OCI-LY7 (cell line): ENCODE measurements around the gene OR6N2. TPM values are rescaled to one million over a fixed set of nuclear protein-coding genes. Genes with fewer than 3 reads are reported as not detected.

Experiments used
- BruUV-seq: library from RNA; stranded (reverse); fragments of 400-500 nt; replicated peaks from 2 replicates; lab custom pipeline; 2021; lab: Mats Ljungman, UMichigan
- CTCF ChIA-PET: fragments of 300-600 bp; sonication (Branson Sonifier 250); formaldehyde crosslinking; loops from one replicate; lab custom pipeline; 2022; ENCODE audit warnings: antibody characterized with exemption; ENCODE audit not compliant: unreplicated experiment; lab: Charles Lee
- POLR2A ChIA-PET: fragments of 300-600 bp; sonication (Branson Sonifier 250); formaldehyde crosslinking; loops from one replicate; lab custom pipeline; 2022; ENCODE audit warnings: antibody characterized with exemption; lab: Charles Lee
- DNase-seq: peaks from one replicate; pipeline ENCODE4 v3.0.0-alpha.2; 2015; ENCODE audit warnings: low spot score
- H2AFZ ChIP-seq: fragments of 200-600 bp; sonication (generic), shearing (Covaris generic); 2 replicates; pipeline ENCODE4 v1.6.1; 2014; ENCODE audit warnings: mild to moderate bottlenecking, antibody characterized with exemption, low read length, moderate library complexity
- H3K27ac ChIP-seq: fragments of 200-600 bp; sonication (generic); 2 replicates; pipeline ENCODE4 v1.5.1; 2014; ENCODE audit warnings: mixed run types, low read depth, mild to moderate bottlenecking, moderate library complexity, low read length, inconsistent platforms; ENCODE audit not compliant: poor library complexity, severe bottlenecking
- H3K36me3 ChIP-seq: fragments of 200-600 bp; sonication (generic); 2 replicates; pipeline ENCODE4 v1.6.1; 2014; ENCODE audit warnings: mild to moderate bottlenecking, antibody characterized with exemption, low read length, moderate library complexity, mixed read lengths; ENCODE audit not compliant: insufficient read depth
- H3K4me1 ChIP-seq: fragments of 200-600 bp; sonication (generic); 2 replicates; pipeline ENCODE4 v1.5.1; 2014; ENCODE audit warnings: mild to moderate bottlenecking, low read length; ENCODE audit not compliant: insufficient read depth, poor library complexity, severe bottlenecking
- H3K4me2 ChIP-seq: fragments of 200-600 bp; sonication (generic); 2 replicates; pipeline ENCODE4 v1.6.1; 2014; ENCODE audit warnings: mild to moderate bottlenecking, low read length
- H3K4me3 ChIP-seq: fragments of 200-600 bp; sonication (generic); 2 replicates; pipeline ENCODE4 v1.5.1; 2014; ENCODE audit warnings: mild to moderate bottlenecking, low read depth, low read length; ENCODE audit not compliant: poor library complexity, severe bottlenecking
- H3K79me2 ChIP-seq: fragments of 200-600 bp; sonication (generic); 2 replicates; pipeline ENCODE4 v1.6.1; 2016; ENCODE audit warnings: low read depth, mild to moderate bottlenecking, low read length, moderate library complexity, mixed read lengths; ENCODE audit not compliant: insufficient read depth
- H3K9me2 ChIP-seq: fragments of 200-600 bp; sonication (generic); 2 replicates; pipeline ENCODE4 v1.6.1; 2016; ENCODE audit warnings: mild to moderate bottlenecking, low read length, mixed read lengths; ENCODE audit not compliant: insufficient read depth
- H3K9me3 ChIP-seq: fragments of 200-600 bp; sonication (generic); 2 replicates; pipeline ENCODE4 v1.6.1; 2014; ENCODE audit warnings: mild to moderate bottlenecking, mixed run types, low read length, mixed read lengths
- H4K20me1 ChIP-seq: fragments of 200-600 bp; sonication (generic); 2 replicates; pipeline ENCODE4 v1.6.1; 2014; ENCODE audit warnings: mild to moderate bottlenecking, antibody characterized with exemption, low read length, moderate library complexity, mixed read lengths; ENCODE audit not compliant: insufficient read depth
- EZH2phosphoT487 ChIP-seq: fragments of 200-600 bp; sonication (generic); IDR thresholded peaks from 2 replicates; pipeline ENCODE4 v1.6.1; 2018; ENCODE audit warnings: low read depth, borderline replicate concordance, mild to moderate bottlenecking, mixed run types, antibody characterized with exemption, low read length, moderate library complexity, mixed read lengths
- intact Hi-C: fragments of 100-400 bp; cut with micrococcal nuclease; formaldehyde crosslinking; loops from one replicate; pipeline ENCODE4 v1.10.0; 2022; ENCODE audit not compliant: unreplicated experiment
- total RNA-seq, 2 experiments: library from RNA; depleted of rRNA in 1 of 2; stranded (reverse); fragments of >200 nt in 1 of 2; shearing (Covaris generic) in 1 of 2; gene quantifications; 2 replicates each; pipeline ENCODE4 v1.2.3, GENCODE V29; 2014 to 2022
- TF ChIP-seq, protein P1 (sequence below): fragments of 200-600 bp; sonication (generic); conservative IDR thresholded peaks from 2 replicates; pipeline ENCODE4 v1.5.1; 2014; ENCODE audit warnings: mild to moderate bottlenecking, antibody characterized with exemption, low read length, moderate library complexity, mixed read lengths

OR6N2 gene
- total RNA-seq, 2 experiments from 2014 or later = not detected

DNA sequence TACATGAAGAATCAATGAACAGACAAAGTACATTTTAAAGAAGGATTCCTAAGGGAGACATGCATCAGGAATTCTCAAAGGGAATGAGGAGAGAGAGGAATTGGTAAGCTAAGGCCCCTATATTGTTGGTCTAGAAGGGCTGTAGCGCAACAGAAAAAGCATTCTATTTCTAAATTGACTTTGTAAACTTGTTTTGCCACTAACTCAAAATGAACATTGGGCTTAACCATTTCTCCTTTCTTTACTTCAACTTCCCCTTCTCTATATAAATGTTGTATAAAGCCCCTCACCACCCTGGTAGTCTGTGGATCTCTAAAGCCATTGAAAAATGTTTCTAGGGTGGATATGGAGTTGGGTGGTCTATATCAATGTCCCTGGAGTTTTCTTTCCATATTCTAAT is 20.4 kb upstream of the OR6N2 start:
- H3K79me2 ChIP-seq = no peaks in the 10 kb centered on the region
- no peak for DNase-seq
- H3K9me2 ChIP-seq = no peaks in the 10 kb centered on the region
- H3K4me3 ChIP-seq = no peak overlapping the region
- H4K20me1 ChIP-seq = no peaks in the 10 kb centered on the region
- H3K4me2 ChIP-seq = no peak overlapping the region
- no peaks in the 10 kb centered on the region for H3K4me1 ChIP-seq
- no peaks in the 10 kb centered on the region for H3K9me3 ChIP-seq
- intact Hi-C loops = no loop called here
- H2AFZ ChIP-seq = no peak overlapping the region
- BruUV-seq = no TSS peak
- ChIA-PET CTCF (no interaction called here), POLR2A (no interaction called here)
- H3K27ac ChIP-seq = no peak overlapping the region
- no peaks in the 10 kb centered on the region for H3K36me3 ChIP-seq
- TF ChIP-seq, protein P1, sequence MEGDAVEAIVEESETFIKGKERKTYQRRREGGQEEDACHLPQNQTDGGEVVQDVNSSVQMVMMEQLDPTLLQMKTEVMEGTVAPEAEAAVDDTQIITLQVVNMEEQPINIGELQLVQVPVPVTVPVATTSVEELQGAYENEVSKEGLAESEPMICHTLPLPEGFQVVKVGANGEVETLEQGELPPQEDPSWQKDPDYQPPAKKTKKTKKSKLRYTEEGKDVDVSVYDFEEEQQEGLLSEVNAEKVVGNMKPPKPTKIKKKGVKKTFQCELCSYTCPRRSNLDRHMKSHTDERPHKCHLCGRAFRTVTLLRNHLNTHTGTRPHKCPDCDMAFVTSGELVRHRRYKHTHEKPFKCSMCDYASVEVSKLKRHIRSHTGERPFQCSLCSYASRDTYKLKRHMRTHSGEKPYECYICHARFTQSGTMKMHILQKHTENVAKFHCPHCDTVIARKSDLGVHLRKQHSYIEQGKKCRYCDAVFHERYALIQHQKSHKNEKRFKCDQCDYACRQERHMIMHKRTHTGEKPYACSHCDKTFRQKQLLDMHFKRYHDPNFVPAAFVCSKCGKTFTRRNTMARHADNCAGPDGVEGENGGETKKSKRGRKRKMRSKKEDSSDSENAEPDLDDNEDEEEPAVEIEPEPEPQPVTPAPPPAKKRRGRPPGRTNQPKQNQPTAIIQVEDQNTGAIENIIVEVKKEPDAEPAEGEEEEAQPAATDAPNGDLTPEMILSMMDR = no peak
- TF ChIP-seq EZH2phosphoT487 = no peak

DNA sequence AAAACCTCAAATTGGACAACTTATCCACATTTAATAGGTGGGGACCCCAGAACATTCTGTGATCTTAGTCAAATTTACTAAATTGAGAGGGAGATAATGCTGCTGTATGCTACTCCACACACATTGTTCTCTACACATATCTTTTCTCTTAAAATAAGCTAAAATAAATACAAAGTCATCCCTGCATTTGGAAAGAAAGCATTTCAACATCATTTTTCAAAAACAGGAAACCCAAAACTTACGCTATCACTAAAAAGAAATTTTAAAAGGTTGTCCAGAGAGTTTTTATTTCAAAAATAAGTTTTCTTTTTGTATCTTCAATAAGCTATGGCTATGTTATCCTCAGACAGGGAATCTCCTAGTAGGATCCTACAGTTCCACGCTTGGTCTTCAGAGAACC is 19.5 kb upstream of the OR6N2 start:
- ChIA-PET POLR2A (interaction anchor here (0.7 to 0.8 kb wide), 2 partner anchors 9 to 132 kb away, joined by 3 read pairs; no protein-coding TSS in a partner anchor), CTCF (no interaction called here)
- H3K9me3 ChIP-seq = no peaks in the 10 kb centered on the region
- H3K27ac ChIP-seq = no peak overlapping the region
- no peaks in the 10 kb centered on the region for H3K9me2 ChIP-seq
- H3K4me1 ChIP-seq = no peaks in the 10 kb centered on the region
- TF ChIP-seq, protein P1 = no peak
- TF ChIP-seq EZH2phosphoT487 = no peak
- no TSS peak for BruUV-seq
- H4K20me1 ChIP-seq = no peaks in the 10 kb centered on the region
- no peak overlapping the region for H2AFZ ChIP-seq
- H3K36me3 ChIP-seq = no peaks in the 10 kb centered on the region
- DNase-seq = no peak
- H3K79me2 ChIP-seq = no peaks in the 10 kb centered on the region
- H3K4me3 ChIP-seq = no peak overlapping the region
- intact Hi-C loops = no loop called here
- no peak overlapping the region for H3K4me2 ChIP-seq

DNA sequence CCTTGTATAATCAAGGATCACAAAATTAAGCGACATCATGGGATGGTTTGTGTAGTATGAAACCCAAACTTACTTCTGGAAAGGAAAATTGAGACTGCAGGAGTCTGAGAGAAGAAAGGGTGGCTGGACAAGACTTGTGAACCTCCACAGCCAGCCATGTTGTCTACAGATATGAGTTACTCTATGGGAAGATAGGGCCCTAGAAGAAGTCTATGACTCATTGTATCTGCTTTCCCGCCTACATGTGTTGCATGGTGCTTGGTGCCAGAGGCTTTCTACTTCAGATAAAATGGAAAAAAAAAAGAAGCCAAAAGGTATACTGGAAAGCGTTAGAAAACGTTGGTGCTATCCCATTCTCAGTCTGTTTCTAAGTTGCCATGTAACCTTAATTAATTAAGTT is 18.7 kb upstream of the OR6N2 start:
- Histone ChIP-seq H4K20me1 (no peaks in the 10 kb centered on the region), H3K79me2 (no peaks in the 10 kb centered on the region), H3K36me3 (no peaks in the 10 kb centered on the region), H3K27ac (no peak overlapping the region), H3K4me3 (no peak overlapping the region), H2AFZ (no peak overlapping the region), H3K9me3 (no peaks in the 10 kb centered on the region), H3K4me2 (no peak overlapping the region), H3K4me1 (no peaks in the 10 kb centered on the region), H3K9me2 (no peaks in the 10 kb centered on the region)
- ChIA-PET POLR2A (no interaction called here), CTCF (no interaction called here)
- intact Hi-C loops = loop anchor here (2.0 to 5.0 kb wide), 2 partner anchors 199 to 273 kb away; no protein-coding TSS in a partner anchor
- no peak for DNase-seq
- TF ChIP-seq, protein P1 = no peak
- no peak for TF ChIP-seq EZH2phosphoT487
- BruUV-seq = no TSS peak
